ENCODE data around the gene ASB1. TPM values are rescaled to one million over a fixed set of nuclear protein-coding genes. Genes with fewer than 3 reads are reported as not detected.

The ASB1 gene
- total and polyA plus RNA-seq, 10 of the 15 experiments (the other 5 are each of a cell fraction or from before 2014, with no cell fraction given), result 5.2 to 31.2 (median 25.8) TPM

- ChIA-PET SMC1A (ENCODE audit: uncharacterized antibody, unreplicated experiment) (no interaction called here), RAD21 (ENCODE audit: unreplicated experiment) (no interaction called here), CTCF (interaction anchor here (3.2 kb wide), 1 partner anchor 89 kb away, joined by 22 read pairs; no protein-coding TSS in a partner anchor), POLR2A (no interaction called here)
- in situ Hi-C loops (cut with MboI) (no loop called here), intact Hi-C loops (cut with micrococcal nuclease; ENCODE audit: unreplicated experiment) (no loop called here)
- no peaks in the 10 kb centered on the region for H3K27me3 ChIP-seq (replicated peaks in 1 of 2; ENCODE audit: control insufficient read depth in 2 of 2, insufficient read depth in 2 of 2, low read length in 1 of 2)
- no peak overlapping the region for H3K27ac ChIP-seq (ENCODE audit: control insufficient read depth, insufficient read depth)
- no peak overlapping the region for H2AFZ ChIP-seq (ENCODE audit: control insufficient read depth, low read depth, low read length)
- no peaks in the 10 kb centered on the region for H3K4me1 ChIP-seq (ENCODE audit: control insufficient read depth, insufficient read depth, low read length)
- no peak overlapping the region for H3K9ac ChIP-seq (ENCODE audit: control insufficient read depth, insufficient read depth, low read length)
- FAIRE-seq (no peak), ATAC-seq (no peak), DNase-seq (ENCODE audit: low read depth, low spot score) (no peak)
- H3K79me2 ChIP-seq (ENCODE audit: control insufficient read depth, insufficient read depth, low read length), result no peaks in the 10 kb centered on the region
- no peaks in the 10 kb centered on the region for H4K20me1 ChIP-seq (ENCODE audit: control insufficient read depth, insufficient read depth)
- no peak overlapping the region for H3K4me3 ChIP-seq
- TF ChIP-seq ATF3 (IDR thresholded peaks at IDR 0.05; ENCODE audit: borderline replicate concordance, extremely low read depth, low read depth, low read length), result no peak
- no peaks in the 10 kb centered on the region; the same call in 1 of the 3 replicates for H3K9me3 ChIP-seq (replicated peaks; ENCODE audit: control insufficient read depth, insufficient read depth, low read length)
- 58% methylated on average over 8 of the region's 8 CpGs for WGBS (ENCODE audit: insufficient coverage, insufficient replicate concordance, low lambda C conversion rate, missing lambda C conversion rate)
- BruUV-seq (replicated peaks), result no TSS peak
- no peaks in the 10 kb centered on the region for H3K36me3 ChIP-seq (ENCODE audit: control insufficient read depth in 2 of 2, insufficient read depth in 2 of 2, low read length in 1 of 2)
- no peak overlapping the region for H3K4me2 ChIP-seq (ENCODE audit: control insufficient read depth, insufficient read depth)
Measured at GRCh38 chr2:238459081-238459629, 32.4 kb downstream of the ASB1 start.

- H3K27me3 ChIP-seq (replicated peaks in 1 of 2; ENCODE audit: control insufficient read depth in 2 of 2, insufficient read depth in 2 of 2, low read length in 1 of 2), result no peaks in the 10 kb centered on the region
- H3K4me1 ChIP-seq (ENCODE audit: control insufficient read depth, insufficient read depth, low read length), result no peaks in the 10 kb centered on the region
- no peak overlapping the region for H2AFZ ChIP-seq (ENCODE audit: control insufficient read depth, low read depth, low read length)
- H3K4me2 ChIP-seq (ENCODE audit: control insufficient read depth, insufficient read depth), result no peak overlapping the region
- H3K9me3 ChIP-seq (replicated peaks; ENCODE audit: control insufficient read depth, insufficient read depth, low read length), result no peaks in the 10 kb centered on the region; the same call in 1 of the 3 replicates
- ChIA-PET CTCF (interaction anchor here (0.6 to 3.2 kb wide), 5 partner anchors 13 to 201 kb away, joined by 3 to 22 read pairs (median 3); no protein-coding TSS in a partner anchor), POLR2A (no interaction called here), SMC1A (ENCODE audit: uncharacterized antibody, unreplicated experiment) (interaction anchor here (0.6 to 1.3 kb wide), 2 partner anchors 30 to 90 kb away, joined by 3 read pairs; no protein-coding TSS in a partner anchor), RAD21 (ENCODE audit: unreplicated experiment) (interaction anchor here (0.6 to 1.3 kb wide), 3 partner anchors 32 to 317 kb away, joined by 3 read pairs; no protein-coding TSS in a partner anchor)
- DNase-seq (ENCODE audit: low read depth, low spot score) (no peak), ATAC-seq (no peak), FAIRE-seq (no peak)
- no peaks in the 10 kb centered on the region for H3K36me3 ChIP-seq (ENCODE audit: control insufficient read depth in 2 of 2, insufficient read depth in 2 of 2, low read length in 1 of 2)
- H3K4me3 ChIP-seq, result no peak overlapping the region
- no peaks in the 10 kb centered on the region for H3K79me2 ChIP-seq (ENCODE audit: control insufficient read depth, insufficient read depth, low read length)
- intact Hi-C loops (cut with micrococcal nuclease; ENCODE audit: unreplicated experiment), result no loop called here
- no peaks in the 10 kb centered on the region for H4K20me1 ChIP-seq (ENCODE audit: control insufficient read depth, insufficient read depth)
- H3K9ac ChIP-seq (ENCODE audit: control insufficient read depth, insufficient read depth, low read length), result no peak overlapping the region
- no peak overlapping the region for H3K27ac ChIP-seq (ENCODE audit: control insufficient read depth, insufficient read depth)
- no TSS peak for BruUV-seq (replicated peaks)
- in situ Hi-C loops (cut with MboI), result no loop called here
- 48% methylated on average over 1 of the region's 1 CpG for WGBS (ENCODE audit: insufficient coverage, insufficient replicate concordance, low lambda C conversion rate, missing lambda C conversion rate)
- TF ChIP-seq BACH1 (IDR thresholded peaks at IDR 0.05; ENCODE audit: borderline replicate concordance), result no peak
- TF ChIP-seq BCLAF1 (IDR thresholded peaks at IDR 0.05), result no peak
- no peak for TF ChIP-seq RB1 (IDR thresholded peaks at IDR 0.05; ENCODE audit: borderline replicate concordance)
- TF ChIP-seq GATAD2B (conservative IDR thresholded peaks at IDR 0.05; ENCODE audit: low read depth), result no peak
- no peak for TF ChIP-seq ZBTB33 (IDR thresholded peaks at IDR 0.05)
- TF ChIP-seq ZNF207 (IDR thresholded peaks at IDR 0.05; ENCODE audit: borderline replicate concordance), result no peak
- no peak for TF ChIP-seq SREBF1 (IDR thresholded peaks at IDR 0.05; ENCODE audit: low read length)
- TF ChIP-seq PBX3 (IDR thresholded peaks at IDR 0.05; ENCODE audit: insufficient replicate concordance, low read depth, low read length), result no peak
- TF ChIP-seq SUZ12 (IDR thresholded peaks at IDR 0.05; ENCODE audit: unreplicated experiment), result no peak
Measured at GRCh38 chr2:238461051-238461450, 34.3 kb downstream of the ASB1 start.

All from GM12878 (cell line).